Stimulated activated CD8-positive, alpha-beta memory T cell treated with anti-CD3 and anti-CD28 coated beads, Interleukin-4, amount 100 ng/mL, for 4 hours (primary cell): Measurements from ENCODE around the gene PDP2.
"Not testable (repeated sequence)": the region's sequence is repeated elsewhere in the genome, so short reads cannot be mapped to it uniquely, and the experiment has no call there.

Experiments used
- DNase-seq, 2 donors: peaks; one replicate each; pipeline ENCODE4 v3.0.0-alpha.2; 2020; ENCODE audit warnings: low read depth in 2 of 2, low spot score in 1 of 2

PDP2 gene

GRCh38 chr16:66885491-66885890, 5.2 kb downstream of the PDP2 start:
- DNase-seq, result no peak

GRCh38 chr16:66886321-66886720, 6.0 kb downstream of the PDP2 start:
- no peak for DNase-seq

GRCh38 chr16:66886914-66887313, 6.6 kb downstream of the PDP2 start:
- DNase-seq, result no peak

GRCh38 chr16:66888647-66889615, 8.6 kb downstream of the PDP2 start:
- no peak for DNase-seq

- DNase-seq, result no peak
Measured at GRCh38 chr16:66889622-66890021, 9.3 kb downstream of the PDP2 start.

- no peak for DNase-seq
Measured at GRCh38 chr16:66890799-66891198, 10.5 kb downstream of the PDP2 start.

GRCh38 chr16:66891360-66891759, 11.0 kb downstream of the PDP2 start:
- no peak for DNase-seq

GRCh38 chr16:66891797-66892196, 11.5 kb downstream of the PDP2 start:
- DNase-seq, result no peak

GRCh38 chr16:66894055-66894454, 13.7 kb downstream of the PDP2 start:
- no peak for DNase-seq

- DNase-seq, result peak in 1 of 2 donors; percentile 29
Measured at GRCh38 chr16:66894948-66895688, 14.8 kb downstream of the PDP2 start.

- DNase-seq, result no peak
Measured at GRCh38 chr16:66895689-66895979, 15.3 kb downstream of the PDP2 start.

GRCh38 chr16:66895999-66896398, 15.7 kb downstream of the PDP2 start:
- no peak for DNase-seq

GRCh38 chr16:66896682-66897081, 16.4 kb downstream of the PDP2 start:
- not testable (repeated sequence) for DNase-seq

- no peak for DNase-seq
Measured at GRCh38 chr16:66898207-66898606, 17.9 kb downstream of the PDP2 start.

- no peak for DNase-seq
Measured at GRCh38 chr16:66898933-66899309, 18.6 kb downstream of the PDP2 start.

- no peak for DNase-seq
Measured at GRCh38 chr16:66899310-66899944, 19.1 kb downstream of the PDP2 start.

GRCh38 chr16:66899945-66900710, 19.8 kb downstream of the PDP2 start:
- no peak for DNase-seq

GRCh38 chr16:66900721-66901441, 20.6 kb downstream of the PDP2 start:
- DNase-seq, result no peak

- no peak for DNase-seq
Measured at GRCh38 chr16:66901626-66902025, 21.3 kb downstream of the PDP2 start.
